Measurements from ENCODE around the gene SLC35F2. TPM values are rescaled to one million over a fixed set of nuclear protein-coding genes. Genes with fewer than 3 reads are reported as not detected.

The SLC35F2 gene
- polyA plus RNA-seq, 2 of the 4 experiments (the other 2 are of a cell fraction) = 27.0 to 32.8 TPM

DNA sequence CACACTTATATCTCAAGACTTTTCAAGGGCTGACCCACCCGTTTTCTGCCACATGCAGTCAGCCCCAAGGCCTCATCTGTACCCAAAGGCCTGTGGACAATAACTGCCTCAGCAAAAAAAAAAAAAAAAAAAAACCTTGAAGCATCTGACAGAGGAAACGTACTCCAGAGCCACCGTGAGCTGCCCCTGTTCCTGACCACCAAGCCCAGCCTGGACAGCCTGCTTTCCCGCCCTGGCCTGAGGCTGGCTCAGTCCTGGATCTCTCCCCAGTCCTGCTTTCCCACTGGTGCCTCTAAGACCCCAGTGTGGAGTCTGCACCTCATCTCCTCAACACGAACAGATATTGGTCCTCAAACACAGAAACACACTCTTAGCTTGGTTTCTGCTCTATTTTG, 66.5 kb downstream of the SLC35F2 start:
- no peaks in the 10 kb centered on the region for H3K4me1 ChIP-seq
- ChIA-PET CTCF (interaction anchor here (0.6 to 1.6 kb wide), 3 partner anchors 8 to 1698 kb away, joined by 4 to 6 read pairs (median 4); no protein-coding TSS in a partner anchor), POLR2A (no interaction called here)
- ATAC-seq = no peak
- no peak for DNase-seq (ENCODE audit: low read depth in 1 of 2, low spot score in 1 of 2)
- 82% methylated on average over 5 of the region's 5 CpGs for WGBS (ENCODE audit: missing lambda C conversion rate)
- no peak overlapping the region for H3K27ac ChIP-seq
- H3K9me3 ChIP-seq = no peaks in the 10 kb centered on the region
- H3K4me3 ChIP-seq = no peak overlapping the region
- FAIRE-seq = no peak
- no peak overlapping the region for H3K4me2 ChIP-seq
- TF ChIP-seq HEYL (CRISPR knock-in tag; IDR thresholded peaks at IDR 0.05) (no peak), RCOR1 (IDR thresholded peaks at IDR 0.05; ENCODE audit: low read depth, low read length) (no peak), SMC3 (IDR thresholded peaks at IDR 0.05) (no peak), POLR2A (IDR thresholded peaks at IDR 0.05; ENCODE audit: low read length) (no peak), KDM1A (IDR thresholded peaks at IDR 0.05; ENCODE audit: low read depth) (no peak), NPAS2 (CRISPR knock-in tag; IDR thresholded peaks at IDR 0.05; ENCODE audit: borderline replicate concordance) (no peak), CEBPB (IDR thresholded peaks at IDR 0.05) (no peak), MYC (IDR thresholded peaks at IDR 0.05; ENCODE audit: borderline replicate concordance, low read length) (no peak), SREBF2 (IDR thresholded peaks at IDR 0.05) (no peak), EP300 (IDR thresholded peaks at IDR 0.05) (no peak), RAD21 (conservative IDR thresholded peaks at IDR 0.05 in 1 of 2, IDR thresholded peaks at IDR 0.05 in 1 of 2) (no peak), RFX5 (IDR thresholded peaks at IDR 0.05) (no peak), JUN (IDR thresholded peaks at IDR 0.05) (no peak), ZFP36 (IDR thresholded peaks at IDR 0.05; ENCODE audit: borderline replicate concordance, partially characterized antibody) (no peak), FOSL2 (IDR thresholded peaks at IDR 0.05) (no peak), FOSL2 (CRISPR knock-in tag; IDR thresholded peaks at IDR 0.05) (no peak)
- TF ChIP-seq, protein P1, sequence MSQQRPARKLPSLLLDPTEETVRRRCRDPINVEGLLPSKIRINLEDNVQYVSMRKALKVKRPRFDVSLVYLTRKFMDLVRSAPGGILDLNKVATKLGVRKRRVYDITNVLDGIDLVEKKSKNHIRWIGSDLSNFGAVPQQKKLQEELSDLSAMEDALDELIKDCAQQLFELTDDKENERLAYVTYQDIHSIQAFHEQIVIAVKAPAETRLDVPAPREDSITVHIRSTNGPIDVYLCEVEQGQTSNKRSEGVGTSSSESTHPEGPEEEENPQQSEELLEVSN (IDR thresholded peaks at IDR 0.05; ENCODE audit: borderline replicate concordance, low read depth) = no peak
- TF ChIP-seq, protein P2, sequence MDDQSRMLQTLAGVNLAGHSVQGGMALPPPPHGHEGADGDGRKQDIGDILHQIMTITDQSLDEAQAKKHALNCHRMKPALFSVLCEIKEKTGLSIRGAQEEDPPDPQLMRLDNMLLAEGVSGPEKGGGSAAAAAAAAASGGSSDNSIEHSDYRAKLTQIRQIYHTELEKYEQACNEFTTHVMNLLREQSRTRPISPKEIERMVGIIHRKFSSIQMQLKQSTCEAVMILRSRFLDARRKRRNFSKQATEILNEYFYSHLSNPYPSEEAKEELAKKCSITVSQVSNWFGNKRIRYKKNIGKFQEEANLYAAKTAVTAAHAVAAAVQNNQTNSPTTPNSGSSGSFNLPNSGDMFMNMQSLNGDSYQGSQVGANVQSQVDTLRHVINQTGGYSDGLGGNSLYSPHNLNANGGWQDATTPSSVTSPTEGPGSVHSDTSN (IDR thresholded peaks at IDR 0.05) = no peak
- TF ChIP-seq, protein P3, sequence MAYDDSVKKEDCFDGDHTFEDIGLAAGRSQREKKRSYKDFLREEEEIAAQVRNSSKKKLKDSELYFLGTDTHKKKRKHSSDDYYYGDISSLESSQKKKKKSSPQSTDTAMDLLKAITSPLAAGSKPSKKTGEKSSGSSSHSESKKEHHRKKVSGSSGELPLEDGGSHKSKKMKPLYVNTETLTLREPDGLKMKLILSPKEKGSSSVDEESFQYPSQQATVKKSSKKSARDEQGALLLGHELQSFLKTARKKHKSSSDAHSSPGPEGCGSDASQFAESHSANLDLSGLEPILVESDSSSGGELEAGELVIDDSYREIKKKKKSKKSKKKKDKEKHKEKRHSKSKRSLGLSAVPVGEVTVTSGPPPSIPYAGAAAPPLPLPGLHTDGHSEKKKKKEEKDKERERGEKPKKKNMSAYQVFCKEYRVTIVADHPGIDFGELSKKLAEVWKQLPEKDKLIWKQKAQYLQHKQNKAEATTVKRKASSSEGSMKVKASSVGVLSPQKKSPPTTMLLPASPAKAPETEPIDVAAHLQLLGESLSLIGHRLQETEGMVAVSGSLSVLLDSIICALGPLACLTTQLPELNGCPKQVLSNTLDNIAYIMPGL (CRISPR knock-in tag; IDR thresholded peaks at IDR 0.05; ENCODE audit: borderline replicate concordance) = no peak
- TF ChIP-seq, protein P4, sequence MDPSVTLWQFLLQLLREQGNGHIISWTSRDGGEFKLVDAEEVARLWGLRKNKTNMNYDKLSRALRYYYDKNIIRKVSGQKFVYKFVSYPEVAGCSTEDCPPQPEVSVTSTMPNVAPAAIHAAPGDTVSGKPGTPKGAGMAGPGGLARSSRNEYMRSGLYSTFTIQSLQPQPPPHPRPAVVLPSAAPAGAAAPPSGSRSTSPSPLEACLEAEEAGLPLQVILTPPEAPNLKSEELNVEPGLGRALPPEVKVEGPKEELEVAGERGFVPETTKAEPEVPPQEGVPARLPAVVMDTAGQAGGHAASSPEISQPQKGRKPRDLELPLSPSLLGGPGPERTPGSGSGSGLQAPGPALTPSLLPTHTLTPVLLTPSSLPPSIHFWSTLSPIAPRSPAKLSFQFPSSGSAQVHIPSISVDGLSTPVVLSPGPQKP (IDR thresholded peaks at IDR 0.05; ENCODE audit: low read depth, low read length) = no peak

DNA sequence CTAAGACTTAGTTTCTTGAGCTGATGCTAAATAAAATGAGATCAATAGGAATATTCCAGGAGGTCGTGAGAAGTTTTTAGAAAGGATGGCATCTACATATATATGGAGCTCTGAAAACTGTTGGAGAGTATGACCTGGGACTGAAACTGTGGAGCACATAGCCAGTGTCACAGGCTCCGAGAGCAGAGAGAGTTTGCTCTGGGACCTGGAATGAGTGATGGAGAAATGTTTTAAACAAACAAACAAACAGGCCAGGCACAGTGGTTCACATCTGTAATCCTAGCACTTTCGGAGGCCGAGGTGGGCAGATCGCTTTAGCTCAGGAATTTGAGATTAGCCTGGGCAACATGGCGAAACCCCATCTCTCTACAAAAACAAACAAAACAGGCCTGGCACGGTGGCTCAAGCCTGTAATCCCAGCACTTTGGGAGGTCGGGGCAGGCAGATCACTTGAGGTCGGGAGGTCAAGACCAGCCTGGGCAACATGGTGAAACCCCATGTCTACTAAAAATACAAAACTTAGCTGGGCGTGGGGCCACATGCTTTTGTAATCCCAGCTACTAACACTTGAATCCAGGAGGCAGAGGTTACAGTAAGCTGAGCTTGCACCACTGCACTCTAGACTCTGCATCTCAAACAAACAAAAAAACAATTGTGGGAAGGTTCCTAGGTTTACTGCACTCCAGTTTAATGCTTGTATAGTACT, 67.1 kb downstream of the SLC35F2 start:
- POLR2A ChIA-PET = no interaction called here

More for the DNA sequence above, 67.1 kb downstream of the SLC35F2 start:
- CTCF ChIA-PET = interaction anchor here (0.7 to 1.6 kb wide), 4 partner anchors 8 to 228 kb away, joined by 3 to 4 read pairs (median 4); no protein-coding TSS in a partner anchor
- Histone ChIP-seq H3K4me3 (no peak overlapping the region), H3K9me3 (no peaks in the 10 kb centered on the region), H3K4me1 (no peaks in the 10 kb centered on the region), H3K4me2 (no peak overlapping the region), H3K27ac (no peak overlapping the region)
- ATAC-seq (no peak), FAIRE-seq (no peak), DNase-seq (ENCODE audit: low read depth in 1 of 2, low spot score in 1 of 2) (no peak)
- 88% methylated on average over 10 of the region's 10 CpGs for WGBS (ENCODE audit: missing lambda C conversion rate)
- no peak for TF ChIP-seq CBX2 (IDR thresholded peaks at IDR 0.05; ENCODE audit: borderline replicate concordance, low read depth)
- no peak for TF ChIP-seq RCOR1 (IDR thresholded peaks at IDR 0.05; ENCODE audit: low read depth, low read length)

Data from A549 (cell line).